ENCODE results near the gene DLG1.

- no peak for TF ChIP-seq CTCF (IDR thresholded peaks at IDR 0.05)
- TF ChIP-seq POLR2A (IDR thresholded peaks at IDR 0.05) = peak in 1 of 2 donors; percentile 33
Observed at GRCh38 chr3:197297476-197298340, 704 bp downstream of the DLG1 start.
